Brain microvascular endothelial cell (primary cell): Measurements from ENCODE around the gene CLDN9.

Source experiments
- DNase-seq: peaks from one replicate; pipeline ENCODE4 v3.0.0-alpha.2; 2020
- H3K27ac ChIP-seq: fragments of 250-450 bp; sonication (Bioruptor Pico); 2 replicates; pipeline ENCODE4 v1.5.1; 2020; ENCODE audit warnings: mild to moderate bottlenecking, moderate library complexity
- H3K27me3 ChIP-seq: fragments of 250-450 bp; sonication (Bioruptor Pico); replicated peaks from 2 replicates; pipeline ENCODE4 v1.5.1; 2020; ENCODE audit warnings: mild to moderate bottlenecking
- H3K36me3 ChIP-seq: fragments of 250-450 bp; sonication (Bioruptor Pico); replicated peaks from 2 replicates; pipeline ENCODE4 v1.5.1; 2020; ENCODE audit warnings: mild to moderate bottlenecking
- H3K4me3 ChIP-seq: 2 replicates; pipeline ENCODE4 v1.5.1; 2011; ENCODE audit warnings: low read depth, mild to moderate bottlenecking, control low read depth, low read length, moderate library complexity
- CTCF ChIP-seq: IDR thresholded peaks from 2 replicates; pipeline ENCODE4 v1.5.1; 2011; ENCODE audit warnings: low read depth, mild to moderate bottlenecking, moderate library complexity, low read length, control low read depth, inconsistent platforms; ENCODE audit errors: missing control alignments
- in situ Hi-C: cut with HindIII; loops from 2 replicates; pipeline ENCODE4 v1.10.0; 2017; ENCODE audit warnings: low sequenced_read_pairs, low pct_ligation_motif_present

CLDN9 gene

GRCh38 chr16:3012828-3013420, at the start of gene CLDN9:
CLDN9 (plus strand) TSS chr16:3012923; CDS start chr16:3013363, 440 bp downstream.
- TF ChIP-seq CTCF, result no peak
- in situ Hi-C loops, result no loop called here
- no peak within 1 kb of the TSS for H3K4me3 ChIP-seq
- H3K27ac ChIP-seq, result no peak within 1 kb of the TSS
- no peak for DNase-seq
- H3K36me3 ChIP-seq, result no peaks in the 10 kb centered on the region
- peaks cover 46% of the 10 kb centered on the region for H3K27me3 ChIP-seq

GRCh38 chr16:2963074-2963722, 49.5 kb upstream of the CLDN9 start:
- H3K4me3 ChIP-seq, result no peak overlapping the region
- H3K27me3 ChIP-seq, result peaks cover 52% of the 10 kb centered on the region
- no peak for TF ChIP-seq CTCF
- no peak for DNase-seq
- in situ Hi-C loops, result no loop called here
- no peak overlapping the region for H3K27ac ChIP-seq
- H3K36me3 ChIP-seq, result no peaks in the 10 kb centered on the region

- Histone ChIP-seq H3K4me3 (peak within 1 kb of the TSS; percentile 20), H3K27me3 (peaks cover 52% of the 10 kb centered on the region), H3K36me3 (no peaks in the 10 kb centered on the region), H3K27ac (no peak within 1 kb of the TSS)
- TF ChIP-seq CTCF, result no peak
- in situ Hi-C loops, result no loop called here
- DNase-seq, result no peak
Measured at GRCh38 chr16:2963723-2964474, 48.8 kb upstream of the CLDN9 start, which contains the start of gene KREMEN2. KREMEN2 (plus strand) TSS chr16:2964275; CDS start chr16:2964521, 246 bp downstream.

- H3K27me3 ChIP-seq, result peaks cover 52% of the 10 kb centered on the region
- H3K4me3 ChIP-seq, result no peak overlapping the region
- TF ChIP-seq CTCF, result no peak
Measured at GRCh38 chr16:2964475-2965336, 48.0 kb upstream of the CLDN9 start.

GRCh38 chr16:2966043-2966807, 46.5 kb upstream of the CLDN9 start:
- no peak overlapping the region for H3K27ac ChIP-seq
- peaks cover 52% of the 10 kb centered on the region for H3K27me3 ChIP-seq
- no peak overlapping the region for H3K4me3 ChIP-seq
- no peak for DNase-seq
- TF ChIP-seq CTCF, result no peak
- H3K36me3 ChIP-seq, result no peaks in the 10 kb centered on the region
- in situ Hi-C loops, result no loop called here

More at GRCh38 chr16:2964475-2965336, 48.0 kb upstream of the CLDN9 start:
- no peak overlapping the region for H3K27ac ChIP-seq
- no peaks in the 10 kb centered on the region for H3K36me3 ChIP-seq
- in situ Hi-C loops, result no loop called here
- no peak for DNase-seq
